Measurements from ENCODE around the gene EME1.

DNA sequence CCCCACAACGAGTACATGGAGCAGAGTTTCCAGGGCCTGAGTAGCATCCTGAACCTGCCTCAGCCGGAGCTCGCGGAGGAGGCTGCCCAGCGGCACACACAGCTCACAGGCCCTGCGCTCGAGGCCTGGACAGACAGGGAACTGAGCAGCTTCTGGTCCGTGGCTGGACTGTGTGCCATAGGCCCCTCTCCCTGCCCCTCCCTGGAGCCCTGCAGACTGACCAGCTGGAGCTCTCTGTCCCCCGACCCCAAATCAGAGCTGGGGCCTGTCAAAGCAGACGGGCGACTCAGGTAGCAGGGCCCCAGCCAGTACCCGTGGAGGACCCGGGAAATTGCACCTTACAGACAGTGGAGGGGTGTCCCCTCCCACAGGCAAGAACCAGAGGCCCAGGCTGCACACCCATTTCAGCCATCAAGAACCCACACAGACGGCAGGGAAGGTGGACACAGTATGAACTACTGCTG is 13.0 kb upstream of the EME1 start:
- TF ChIP-seq GATA3 (IDR thresholded peaks at IDR 0.05; ENCODE audit: low read depth, low read length) = no peak
- TF ChIP-seq GATA2 (IDR thresholded peaks at IDR 0.05; ENCODE audit: low read depth, low read length) = no peak
